ENCODE measurements around the gene CDKAL1. TPM values are rescaled to one million over a fixed set of nuclear protein-coding genes. Genes with fewer than 3 reads are reported as not detected.

Gene CDKAL1
- total RNA-seq, 1 experiment from 2014 or later, result 11.8 TPM

DNA sequence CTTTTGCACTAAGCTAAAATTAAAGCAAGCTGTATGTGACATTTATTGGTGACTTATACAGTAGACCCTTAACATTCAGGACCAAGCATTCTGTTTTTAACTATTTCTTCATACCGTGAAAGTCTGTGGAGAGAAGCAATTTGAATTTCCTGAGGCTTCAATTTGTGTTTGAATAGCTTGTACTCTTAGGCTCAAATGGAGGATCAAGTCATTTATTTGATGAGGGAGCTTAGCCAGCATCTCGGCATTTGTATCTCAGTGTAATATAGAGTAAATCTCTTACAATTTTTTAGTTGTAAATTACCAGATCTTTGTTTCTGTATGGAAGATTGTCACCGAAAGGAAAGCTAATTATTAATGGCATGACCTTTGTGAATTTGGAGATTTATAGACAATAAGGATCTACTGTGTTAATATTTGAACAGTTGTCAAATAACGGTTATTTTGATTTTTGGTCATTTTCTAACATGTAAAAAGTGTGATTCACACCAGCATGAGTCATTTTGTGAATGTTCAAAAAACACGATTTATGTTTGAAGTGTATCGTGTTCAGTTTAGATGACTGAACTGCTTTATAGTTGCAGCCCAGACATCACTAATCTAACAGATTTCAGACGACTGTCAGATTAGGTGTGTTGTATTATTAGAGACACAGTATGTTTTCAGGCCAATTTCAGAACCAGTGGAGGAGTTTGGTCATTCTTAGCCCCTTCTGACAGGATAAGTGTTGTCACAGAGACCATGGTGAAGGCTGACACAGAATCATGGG is 332.9 kb downstream of the CDKAL1 start:
- ChIA-PET POLR2A (interaction anchor here (0.6 to 2.5 kb wide), 4 partner anchors 10 to 729 kb away, joined by 3 to 9 read pairs (median 5); no protein-coding TSS in a partner anchor), CTCF (interaction anchor here (0.6 to 1.4 kb wide), 4 partner anchors 9 to 1055 kb away, joined by 3 read pairs; no protein-coding TSS in a partner anchor)
- no peaks in the 10 kb centered on the region for H3K9me3 Mint-ChIP-seq (ENCODE audit: unreplicated experiment)
- no peaks in the 10 kb centered on the region for H3K36me3 Mint-ChIP-seq (ENCODE audit: insufficient read depth, unreplicated experiment)
- H3K27ac Mint-ChIP-seq (ENCODE audit: low read depth, unreplicated experiment), result peak overlapping the region; percentile 89
- H3K4me3 Mint-ChIP-seq (ENCODE audit: unreplicated experiment), result no peak overlapping the region
- H3K4me1 Mint-ChIP-seq (ENCODE audit: insufficient read depth, unreplicated experiment), result peaks cover 7% of the 10 kb centered on the region
- intact Hi-C loops (cut with micrococcal nuclease), result no loop called here
- H3K27me3 Mint-ChIP-seq (ENCODE audit: insufficient read depth, unreplicated experiment), result no peaks in the 10 kb centered on the region
- TF ChIP-seq, protein P1, sequence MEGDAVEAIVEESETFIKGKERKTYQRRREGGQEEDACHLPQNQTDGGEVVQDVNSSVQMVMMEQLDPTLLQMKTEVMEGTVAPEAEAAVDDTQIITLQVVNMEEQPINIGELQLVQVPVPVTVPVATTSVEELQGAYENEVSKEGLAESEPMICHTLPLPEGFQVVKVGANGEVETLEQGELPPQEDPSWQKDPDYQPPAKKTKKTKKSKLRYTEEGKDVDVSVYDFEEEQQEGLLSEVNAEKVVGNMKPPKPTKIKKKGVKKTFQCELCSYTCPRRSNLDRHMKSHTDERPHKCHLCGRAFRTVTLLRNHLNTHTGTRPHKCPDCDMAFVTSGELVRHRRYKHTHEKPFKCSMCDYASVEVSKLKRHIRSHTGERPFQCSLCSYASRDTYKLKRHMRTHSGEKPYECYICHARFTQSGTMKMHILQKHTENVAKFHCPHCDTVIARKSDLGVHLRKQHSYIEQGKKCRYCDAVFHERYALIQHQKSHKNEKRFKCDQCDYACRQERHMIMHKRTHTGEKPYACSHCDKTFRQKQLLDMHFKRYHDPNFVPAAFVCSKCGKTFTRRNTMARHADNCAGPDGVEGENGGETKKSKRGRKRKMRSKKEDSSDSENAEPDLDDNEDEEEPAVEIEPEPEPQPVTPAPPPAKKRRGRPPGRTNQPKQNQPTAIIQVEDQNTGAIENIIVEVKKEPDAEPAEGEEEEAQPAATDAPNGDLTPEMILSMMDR (IDR thresholded peaks at IDR 0.05; ENCODE audit: unreplicated experiment), result no peak
- peak; percentile 30 for DNase-seq (ENCODE audit: unreplicated experiment)
- no TSS peak for BruUV-seq (replicated peaks)

DNA sequence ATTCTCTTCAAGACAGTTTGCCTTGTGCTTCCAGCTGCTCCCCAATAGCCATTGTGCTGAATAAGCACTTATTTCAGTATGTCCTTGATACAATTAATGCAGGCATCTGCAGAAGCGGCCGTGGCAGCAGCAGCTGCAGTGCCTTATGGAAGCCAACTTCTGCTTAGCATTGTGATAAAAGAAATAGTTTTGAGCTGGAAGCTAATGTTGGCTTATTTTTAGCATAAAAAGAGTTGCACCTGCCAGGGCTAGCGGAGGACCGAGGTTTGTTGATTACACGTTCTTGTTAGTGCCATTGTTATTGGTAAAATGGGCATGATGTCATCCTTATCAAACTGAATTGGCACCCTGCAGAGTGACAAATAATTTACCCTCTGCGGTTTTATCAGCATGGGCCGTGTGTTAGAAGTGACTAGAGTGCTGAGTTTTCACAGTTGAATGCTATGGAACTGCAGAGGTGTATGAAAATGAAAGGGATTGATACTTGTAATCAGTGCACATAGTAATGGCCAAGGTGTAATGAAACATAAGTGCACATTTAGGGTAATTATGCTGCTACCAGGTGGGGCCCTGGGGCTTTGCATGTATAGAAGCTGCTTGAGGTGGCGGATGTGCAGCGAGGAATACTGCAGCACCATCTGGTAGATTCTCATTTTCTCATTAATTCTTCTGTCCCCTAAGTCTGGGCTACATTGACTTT is 334.3 kb downstream of the CDKAL1 start:
- H3K9me3 Mint-ChIP-seq (ENCODE audit: unreplicated experiment), result no peaks in the 10 kb centered on the region
- no peak overlapping the region for H3K4me3 Mint-ChIP-seq (ENCODE audit: unreplicated experiment)
- BruUV-seq (replicated peaks), result no TSS peak
- intact Hi-C loops (cut with micrococcal nuclease), result no loop called here
- no peaks in the 10 kb centered on the region for H3K27me3 Mint-ChIP-seq (ENCODE audit: insufficient read depth, unreplicated experiment)
- ChIA-PET POLR2A (interaction anchor here (2.5 kb wide), 1 partner anchor 40 kb away, joined by 9 read pairs; no protein-coding TSS in a partner anchor), CTCF (interaction anchor here (1.0 kb wide), 1 partner anchor 720 kb away, joined by 3 read pairs; no protein-coding TSS in a partner anchor)
- TF ChIP-seq, protein P1 (IDR thresholded peaks at IDR 0.05; ENCODE audit: unreplicated experiment), result no peak
- peaks cover 9% of the 10 kb centered on the region for H3K4me1 Mint-ChIP-seq (ENCODE audit: insufficient read depth, unreplicated experiment)
- H3K27ac Mint-ChIP-seq (ENCODE audit: low read depth, unreplicated experiment), result no peak overlapping the region
- no peak for DNase-seq (ENCODE audit: unreplicated experiment)
- H3K36me3 Mint-ChIP-seq (ENCODE audit: insufficient read depth, unreplicated experiment), result no peaks in the 10 kb centered on the region

- Mint-ChIP-seq H3K4me1 (ENCODE audit: insufficient read depth, unreplicated experiment) (peaks cover 13% of the 10 kb centered on the region), H3K27ac (ENCODE audit: low read depth, unreplicated experiment) (no peak overlapping the region)
- intact Hi-C loops (cut with micrococcal nuclease), result no loop called here
Measured at GRCh38 chr6:20870021-20870420, 335.8 kb downstream of the CDKAL1 start.

More at GRCh38 chr6:20870021-20870420, 335.8 kb downstream of the CDKAL1 start:
- Mint-ChIP-seq H3K4me3 (ENCODE audit: unreplicated experiment) (no peak overlapping the region), H3K9me3 (ENCODE audit: unreplicated experiment) (no peaks in the 10 kb centered on the region), H3K27me3 (ENCODE audit: insufficient read depth, unreplicated experiment) (no peaks in the 10 kb centered on the region), H3K36me3 (ENCODE audit: insufficient read depth, unreplicated experiment) (no peaks in the 10 kb centered on the region)
- no TSS peak for BruUV-seq (replicated peaks)
- CTCF ChIA-PET, result interaction anchor here (0.5 kb wide), 1 partner anchor 151 kb away, joined by 3 read pairs; no protein-coding TSS in a partner anchor
- TF ChIP-seq, protein P1 (IDR thresholded peaks at IDR 0.05; ENCODE audit: unreplicated experiment), result no peak
- POLR2A ChIA-PET, result interaction anchor here (0.8 kb wide), 1 partner anchor 43 kb away, joined by 3 read pairs; no protein-coding TSS in a partner anchor
- no peak for DNase-seq (ENCODE audit: unreplicated experiment)
